ENCODE results near the gene C10orf67. TPM values are rescaled to one million over a fixed set of nuclear protein-coding genes. Genes with fewer than 3 reads are reported as not detected.

Gene C10orf67
- total and polyA plus RNA-seq, 9 of the 15 experiments (the other 6 are each of a cell fraction or from before 2014, with no cell fraction given): not detected

DNA sequence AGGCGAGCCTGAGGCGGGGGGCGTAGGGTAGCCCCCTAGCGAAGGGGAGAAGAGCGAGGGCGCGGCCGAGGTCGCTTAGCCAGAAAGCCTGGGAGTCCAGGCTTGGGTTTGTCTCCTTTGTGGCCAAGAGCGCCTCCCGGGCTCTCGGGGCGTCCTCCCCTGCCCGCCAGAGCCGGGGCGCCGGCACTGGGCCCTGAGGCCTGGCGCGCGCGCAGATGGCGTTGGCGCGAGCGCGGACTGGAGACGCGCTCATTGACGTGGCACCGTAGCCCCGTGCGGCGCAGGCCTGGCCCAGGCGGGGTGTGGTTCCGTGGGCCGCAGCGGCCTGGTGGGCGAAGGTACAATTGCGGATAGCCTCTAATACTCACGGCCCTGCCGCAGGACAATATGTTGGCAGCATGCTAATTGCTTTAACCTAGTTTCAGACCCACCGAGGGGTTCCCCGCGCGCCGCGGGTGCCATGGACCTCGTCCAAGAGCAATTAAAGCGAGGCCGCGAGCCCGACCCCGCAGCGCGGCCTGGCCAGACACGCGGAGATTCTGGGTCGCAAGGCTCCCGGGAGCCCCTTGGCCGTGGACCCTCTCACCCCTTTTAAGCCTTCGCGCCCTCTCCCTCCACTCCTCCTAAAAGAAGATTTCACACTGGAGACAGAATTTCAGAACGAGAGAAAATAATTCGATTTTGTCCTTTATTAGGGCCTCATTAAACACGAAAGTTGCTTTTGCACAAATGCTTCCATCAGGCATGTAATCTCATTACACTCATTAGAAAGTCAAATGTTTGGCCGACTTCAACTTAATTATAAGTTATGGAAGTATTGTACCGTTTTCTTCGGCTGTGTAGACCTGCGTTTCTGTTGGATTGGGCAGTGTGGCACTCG, 149.4 kb downstream of the C10orf67 start:
- Histone ChIP-seq H3K27me3 (ENCODE audit: control insufficient read depth in 2 of 2, insufficient read depth in 2 of 2, low read length in 2 of 2) (peaks cover 12 to 41% of the 10 kb centered on the region in 2 experiments; a peak in 3 of 5 replicates), H3K4me3 (no peak overlapping the region), H3K36me3 (ENCODE audit: control insufficient read depth, insufficient read depth, low read length) (no peaks in the 10 kb centered on the region), H3K79me2 (ENCODE audit: control insufficient read depth, insufficient read depth, low read length) (no peaks in the 10 kb centered on the region), H3K4me2 (ENCODE audit: insufficient read depth, low read length) (no peak overlapping the region), H2AFZ (ENCODE audit: low read depth, low read length) (no peak overlapping the region), H4K20me1 (replicated peaks; ENCODE audit: control insufficient read depth, insufficient read depth, low read length) (no peaks in the 10 kb centered on the region), H3K4me1 (replicated peaks in 1 of 2; ENCODE audit: control insufficient read depth in 2 of 2, insufficient read depth in 2 of 2, low read length in 2 of 2) (peaks cover 0 to 16% of the 10 kb centered on the region in 2 experiments; a peak in 1 of 5 replicates), H3K9ac (ENCODE audit: insufficient read depth in 1 of 2, low read depth in 2 of 2, low read length in 2 of 2) (no peak overlapping the region), H3K27ac (ENCODE audit: extremely low read depth, low read depth, low read length) (no peak overlapping the region), H3K9me3 (replicated peaks; ENCODE audit: control insufficient read depth, insufficient read depth, low read depth, low read length) (no peaks in the 10 kb centered on the region), H3K9me1 (ENCODE audit: control insufficient read depth, insufficient read depth, low read length) (no peaks in the 10 kb centered on the region)
- no TSS peak for BruUV-seq (replicated peaks)
- DNase-seq (ENCODE audit: extremely low read depth in 1 of 4, low spot score in 3 of 4) (no peak), FAIRE-seq (no peak), ATAC-seq (no peak)
- CTCF ChIA-PET (ENCODE audit: low intra/inter-chr PET ratio): no interaction called here
- WGBS (ENCODE audit: insufficient coverage, low coverage, missing lambda C conversion rate): 18% methylated on average over 47 of the region's 70 CpGs
- intact Hi-C loops (cut with micrococcal nuclease): no loop called here
- TF ChIP-seq PHB (CRISPR knock-in tag; IDR thresholded peaks at IDR 0.05): no peak
- POLR2A ChIA-PET: no interaction called here
- in situ Hi-C loops (cut with MboI): no loop called here

DNA sequence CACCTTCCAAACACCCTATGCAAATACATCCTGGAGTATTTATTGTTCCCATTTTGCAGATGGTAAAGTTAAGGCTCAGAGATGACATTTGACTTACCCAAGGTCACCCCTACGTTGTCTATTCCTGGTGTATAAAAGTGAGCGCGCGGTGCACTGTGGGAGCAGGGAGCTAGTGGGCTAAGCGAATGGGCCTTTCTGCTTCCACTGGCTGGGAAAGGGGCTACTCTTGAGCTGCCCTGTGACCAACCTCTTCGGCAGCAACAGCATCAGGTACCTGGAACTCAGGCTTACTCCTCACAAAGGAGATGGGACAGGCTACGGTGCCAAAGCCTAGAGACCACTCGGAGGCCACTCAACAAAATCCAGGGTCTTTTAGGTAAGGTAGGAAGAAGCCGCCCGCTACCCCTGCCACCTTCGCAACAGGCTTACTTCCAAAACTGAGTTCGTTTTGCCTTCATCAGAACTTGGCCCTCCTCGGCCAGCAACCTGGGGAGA, 150.1 kb downstream of the C10orf67 start:
- ChIA-PET CTCF (ENCODE audit: low intra/inter-chr PET ratio) (no interaction called here), POLR2A (no interaction called here)
- Histone ChIP-seq H3K79me2 (ENCODE audit: control insufficient read depth, insufficient read depth, low read length) (no peaks in the 10 kb centered on the region), H3K27ac (ENCODE audit: extremely low read depth, low read depth, low read length) (no peak overlapping the region), H3K4me2 (ENCODE audit: insufficient read depth, low read length) (no peak overlapping the region), H4K20me1 (replicated peaks; ENCODE audit: control insufficient read depth, insufficient read depth, low read length) (no peaks in the 10 kb centered on the region), H3K9me1 (ENCODE audit: control insufficient read depth, insufficient read depth, low read length) (no peaks in the 10 kb centered on the region), H3K4me3 (no peak overlapping the region), H2AFZ (ENCODE audit: low read depth, low read length) (no peak overlapping the region), H3K36me3 (ENCODE audit: control insufficient read depth, insufficient read depth, low read length) (no peaks in the 10 kb centered on the region), H3K4me1 (replicated peaks in 1 of 2; ENCODE audit: control insufficient read depth in 2 of 2, insufficient read depth in 2 of 2, low read length in 2 of 2) (peaks cover 0 to 15% of the 10 kb centered on the region in 2 experiments; a peak in 1 of 5 replicates), H3K9ac (ENCODE audit: insufficient read depth in 1 of 2, low read depth in 2 of 2, low read length in 2 of 2) (no peak overlapping the region), H3K9me3 (replicated peaks; ENCODE audit: control insufficient read depth, insufficient read depth, low read depth, low read length) (no peaks in the 10 kb centered on the region), H3K27me3 (ENCODE audit: control insufficient read depth in 2 of 2, insufficient read depth in 2 of 2, low read length in 2 of 2) (peaks cover 12 to 36% of the 10 kb centered on the region in 2 experiments; a peak in 3 of 5 replicates)
- no peak for DNase-seq (ENCODE audit: extremely low read depth in 1 of 4, low spot score in 3 of 4)
- WGBS (ENCODE audit: insufficient coverage, low coverage, missing lambda C conversion rate): 31% methylated on average over 13 of the region's 13 CpGs
- FAIRE-seq: no peak
- no peak for ATAC-seq
- in situ Hi-C loops (cut with MboI): no loop called here
- BruUV-seq (replicated peaks): no TSS peak
- intact Hi-C loops (cut with micrococcal nuclease): no loop called here
- TF ChIP-seq, protein P1, sequence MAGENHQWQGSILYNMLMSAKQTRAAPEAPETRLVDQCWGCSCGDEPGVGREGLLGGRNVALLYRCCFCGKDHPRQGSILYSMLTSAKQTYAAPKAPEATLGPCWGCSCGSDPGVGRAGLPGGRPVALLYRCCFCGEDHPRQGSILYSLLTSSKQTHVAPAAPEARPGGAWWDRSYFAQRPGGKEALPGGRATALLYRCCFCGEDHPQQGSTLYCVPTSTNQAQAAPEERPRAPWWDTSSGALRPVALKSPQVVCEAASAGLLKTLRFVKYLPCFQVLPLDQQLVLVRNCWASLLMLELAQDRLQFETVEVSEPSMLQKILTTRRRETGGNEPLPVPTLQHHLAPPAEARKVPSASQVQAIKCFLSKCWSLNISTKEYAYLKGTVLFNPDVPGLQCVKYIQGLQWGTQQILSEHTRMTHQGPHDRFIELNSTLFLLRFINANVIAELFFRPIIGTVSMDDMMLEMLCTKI (IDR thresholded peaks at IDR 0.05; ENCODE audit: partially characterized antibody): no peak
- TF ChIP-seq RBM25 (IDR thresholded peaks at IDR 0.05; ENCODE audit: low read depth, low read length, severe bottlenecking) (no peak), MAFK (IDR thresholded peaks at IDR 0.05; ENCODE audit: low read length) (no peak), ELF2 (CRISPR knock-in tag; IDR thresholded peaks at IDR 0.05) (no peak), EZH2 (IDR thresholded peaks at IDR 0.05; ENCODE audit: borderline replicate concordance, low read depth, low read length) (no peak), KAT2B (IDR thresholded peaks at IDR 0.05; ENCODE audit: low read depth, low read length) (no peak)
- TF ChIP-seq, protein P2, sequence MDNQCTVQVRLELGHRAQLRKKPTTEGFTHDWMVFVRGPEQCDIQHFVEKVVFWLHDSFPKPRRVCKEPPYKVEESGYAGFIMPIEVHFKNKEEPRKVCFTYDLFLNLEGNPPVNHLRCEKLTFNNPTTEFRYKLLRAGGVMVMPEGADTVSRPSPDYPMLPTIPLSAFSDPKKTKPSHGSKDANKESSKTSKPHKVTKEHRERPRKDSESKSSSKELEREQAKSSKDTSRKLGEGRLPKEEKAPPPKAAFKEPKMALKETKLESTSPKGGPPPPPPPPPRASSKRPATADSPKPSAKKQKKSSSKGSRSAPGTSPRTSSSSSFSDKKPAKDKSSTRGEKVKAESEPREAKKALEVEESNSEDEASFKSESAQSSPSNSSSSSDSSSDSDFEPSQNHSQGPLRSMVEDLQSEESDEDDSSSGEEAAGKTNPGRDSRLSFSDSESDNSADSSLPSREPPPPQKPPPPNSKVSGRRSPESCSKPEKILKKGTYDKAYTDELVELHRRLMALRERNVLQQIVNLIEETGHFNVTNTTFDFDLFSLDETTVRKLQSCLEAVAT (IDR thresholded peaks at IDR 0.05): no peak
- TF ChIP-seq, protein P3, sequence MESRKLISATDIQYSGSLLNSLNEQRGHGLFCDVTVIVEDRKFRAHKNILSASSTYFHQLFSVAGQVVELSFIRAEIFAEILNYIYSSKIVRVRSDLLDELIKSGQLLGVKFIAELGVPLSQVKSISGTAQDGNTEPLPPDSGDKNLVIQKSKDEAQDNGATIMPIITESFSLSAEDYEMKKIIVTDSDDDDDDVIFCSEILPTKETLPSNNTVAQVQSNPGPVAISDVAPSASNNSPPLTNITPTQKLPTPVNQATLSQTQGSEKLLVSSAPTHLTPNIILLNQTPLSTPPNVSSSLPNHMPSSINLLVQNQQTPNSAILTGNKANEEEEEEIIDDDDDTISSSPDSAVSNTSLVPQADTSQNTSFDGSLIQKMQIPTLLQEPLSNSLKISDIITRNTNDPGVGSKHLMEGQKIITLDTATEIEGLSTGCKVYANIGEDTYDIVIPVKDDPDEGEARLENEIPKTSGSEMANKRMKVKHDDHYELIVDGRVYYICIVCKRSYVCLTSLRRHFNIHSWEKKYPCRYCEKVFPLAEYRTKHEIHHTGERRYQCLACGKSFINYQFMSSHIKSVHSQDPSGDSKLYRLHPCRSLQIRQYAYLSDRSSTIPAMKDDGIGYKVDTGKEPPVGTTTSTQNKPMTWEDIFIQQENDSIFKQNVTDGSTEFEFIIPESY (CRISPR knock-in tag; IDR thresholded peaks at IDR 0.05): no peak

Measured in K562 (cell line).